GM21423 (cell line): ENCODE data around the gene HYCC2.
"Not testable (repeated sequence)": the region's sequence is repeated elsewhere in the genome, so short reads cannot be mapped to it uniquely, and the experiment has no call there.

Experiments
- ATAC-seq: cut with Tn5 transposase; IDR thresholded peaks from one replicate; pipeline ENCODE4 v1.9.1; 2021; ENCODE audit warnings: mild to moderate bottlenecking, moderate library complexity; ENCODE audit not compliant: unreplicated experiment

The HYCC2 gene

GRCh38 chr2:201071479-201072200 lies at the start of gene HYCC2, which contains the start of gene NDUFB3:
Gene HYCC2, minus strand, starts transcription at chr2:201071671. Its CDS starts 47,662 bp downstream, at chr2:201024009.
Gene NDUFB3, plus strand, starts transcription at chr2:201072001. Its CDS starts 6,882 bp downstream, at chr2:201078883.
- ATAC-seq, result peak; percentile 97

- no peak for ATAC-seq
Measured at GRCh38 chr2:201118961-201119854, 47.7 kb upstream of the HYCC2 start.

- peak; percentile 44 for ATAC-seq
Measured at GRCh38 chr2:201118121-201118960, 46.9 kb upstream of the HYCC2 start.

GRCh38 chr2:201117735-201118094 lies 46.2 kb upstream of the HYCC2 start:
- ATAC-seq, result not testable (repeated sequence)

- no peak for ATAC-seq
Measured at GRCh38 chr2:201116959-201117734, 45.7 kb upstream of the HYCC2 start.

- ATAC-seq, result peak; percentile 34
Measured at GRCh38 chr2:201116115-201116958, 44.9 kb upstream of the HYCC2 start, which contains the start of gene CFLAR. Gene CFLAR, plus strand, starts transcription at chr2:201116164. Its CDS starts 13,702 bp downstream, at chr2:201129866.

- ATAC-seq, result no peak
Measured at GRCh38 chr2:201114846-201115245, 43.4 kb upstream of the HYCC2 start.

GRCh38 chr2:201114350-201114749 lies 42.9 kb upstream of the HYCC2 start:
- no peak for ATAC-seq

- no peak for ATAC-seq
Measured at GRCh38 chr2:201111096-201111495, 39.6 kb upstream of the HYCC2 start.

GRCh38 chr2:201110615-201111014 lies 39.1 kb upstream of the HYCC2 start:
- ATAC-seq, result no peak

- ATAC-seq, result no peak
Measured at GRCh38 chr2:201109186-201109585, 37.7 kb upstream of the HYCC2 start.

- no peak for ATAC-seq
Measured at GRCh38 chr2:201108341-201108740, 36.9 kb upstream of the HYCC2 start.

GRCh38 chr2:201107624-201108023 lies 36.2 kb upstream of the HYCC2 start:
- ATAC-seq, result no peak

GRCh38 chr2:201105759-201106158 lies 34.3 kb upstream of the HYCC2 start:
- ATAC-seq, result no peak

- no peak for ATAC-seq
Measured at GRCh38 chr2:201100497-201100896, 29.0 kb upstream of the HYCC2 start.

- ATAC-seq, result no peak
Measured at GRCh38 chr2:201093573-201093972, 22.1 kb upstream of the HYCC2 start.

GRCh38 chr2:201090574-201090973 lies 19.1 kb upstream of the HYCC2 start:
- ATAC-seq, result no peak

- ATAC-seq, result no peak
Measured at GRCh38 chr2:201084863-201085262, 13.4 kb upstream of the HYCC2 start.

- ATAC-seq, result no peak
Measured at GRCh38 chr2:201074996-201075395, 3.5 kb upstream of the HYCC2 start.
